K562 (cell line): Measurements from ENCODE around the gene SELENOT. TPM values are rescaled to one million over a fixed set of nuclear protein-coding genes. Genes with fewer than 3 reads are reported as not detected.

Experiments
- ATF4 ChIP-seq: fragments of 450-650 bp; formaldehyde crosslinking; IDR thresholded peaks from 2 replicates; pipeline ENCODE4 v1.4.0; 2022; ENCODE audit warnings: mild to moderate bottlenecking, moderate library complexity
- CAMTA2 ChIP-seq: fragments of 250-450 bp; sonication (Bioruptor Pico); conservative IDR thresholded peaks from 2 replicates; pipeline ENCODE4 v1.5.1; 2022
- E4F1 ChIP-seq: fragments of 250-450 bp; sonication (Bioruptor Pico); IDR thresholded peaks from 2 replicates; pipeline ENCODE4 v1.5.0; 2021; ENCODE audit warnings: mild to moderate bottlenecking, borderline replicate concordance
- HNRNPLL ChIP-seq: fragments of 200-400 bp; formaldehyde crosslinking; IDR thresholded peaks from 2 replicates; pipeline ENCODE4 v1.6.1; 2017; ENCODE audit warnings: low read length, low read depth, mild to moderate bottlenecking; ENCODE audit not compliant: poor library complexity, severe bottlenecking
- MECOM ChIP-seq: fragments of 250-450 bp; sonication (Bioruptor Pico); IDR thresholded peaks from 2 replicates; pipeline ENCODE4 v1.8.0; 2022; ENCODE audit warnings: inconsistent platforms
- MGA ChIP-seq: fragments of 450-650 bp; IDR thresholded peaks from 2 replicates; pipeline ENCODE4 v1.6.1; 2016; ENCODE audit warnings: mild to moderate bottlenecking, moderate library complexity
- SMAD2 ChIP-seq: fragments of 150-350 bp; IDR thresholded peaks from 2 replicates; pipeline ENCODE4 v1.6.1; 2014; ENCODE audit warnings: low read depth, mild to moderate bottlenecking, low read length
- ZNF395 ChIP-seq: fragments of 200-800 bp; sonication (Bioruptor generic); IDR thresholded peaks from 2 replicates; pipeline ENCODE4 v1.6.1; 2017; ENCODE audit warnings: missing genetic modification characterization, missing compliant biosample characterization
- ZNF76 ChIP-seq: fragments of 250-450 bp; sonication (Bioruptor Pico); IDR thresholded peaks from 2 replicates; pipeline ENCODE4 v1.4.0; 2020; ENCODE audit warnings: mild to moderate bottlenecking, moderate library complexity, borderline replicate concordance
- ZNF766 ChIP-seq: fragments of 200-800 bp; sonication (Bioruptor generic); conservative IDR thresholded peaks from 2 replicates; pipeline ENCODE4 v1.6.1; 2016; ENCODE audit warnings: missing genetic modification characterization, missing compliant biosample characterization
- polyA plus RNA-seq, 8 experiments: library from polyadenylated mRNA; depleted of rRNA in 4 of 8; stranded (reverse) in 5 of 8; unstranded in 3 of 8; fragments of >200 nt; fragmentation: Nextera tagmentation in 2 of 8; fragmentation: Illumina TruSeq in 1 of 8; extraction: Ambion mirVana in 2 of 8; extraction: Trizol in 1 of 8; gene quantifications; 2 replicates each; pipeline versions ENCODE4 v1.2.1 to v1.2.3, GENCODE V29; 2011 to 2014; ENCODE audit warnings: inconsistent platforms in 1 of 8, missing spikeins in 1 of 8
- total RNA-seq, 7 experiments: library from RNA; depleted of rRNA in 6 of 7; stranded (reverse); fragments of >200 nt in 6 of 7; fragmentation: Illumina TruSeq in 2 of 7; extraction: Trizol in 2 of 7; gene quantifications; 2 replicates each; pipeline versions ENCODE4 v1.2.1 to v1.2.3, GENCODE V29; 2011 to 2021; ENCODE audit warnings: low replicate concordance in 1 of 7

The SELENOT gene
- total and polyA plus RNA-seq, 9 of the 15 experiments (the other 6 are each of a cell fraction or from before 2014, with no cell fraction given) = 33.0 to 411 (median 91.9) TPM

GRCh38 chr3:150599611-150600297 lies 3.4 kb upstream of the SELENOT start (continued):
- TF ChIP-seq MGA (no peak), E4F1 (CRISPR knock-in tag) (no peak), ZNF76 (peak; percentile 91), SMAD2 (no peak), CAMTA2 (CRISPR knock-in tag) (no peak), HNRNPLL (no peak), MECOM (CRISPR knock-in tag) (peak; percentile 80), ATF4 (peak; percentile 45; the same call in 1 of the 2 replicates), ZNF766 (CRISPR knock-in tag) (peak; percentile 63), ZNF395 (CRISPR knock-in tag) (peak; percentile 77)
